Germinal center (tissue), 1 donor: Measurements from ENCODE around the gene RGS1.
"Not testable (repeated sequence)": the region's sequence is repeated elsewhere in the genome, so short reads cannot be mapped to it uniquely, and the experiment has no call there.

Experiments used
- DNase-seq: peaks from one replicate; pipeline ENCODE4 v3.0.0; 2012; ENCODE audit warnings: mixed read lengths, low spot score

Gene RGS1, protein sequence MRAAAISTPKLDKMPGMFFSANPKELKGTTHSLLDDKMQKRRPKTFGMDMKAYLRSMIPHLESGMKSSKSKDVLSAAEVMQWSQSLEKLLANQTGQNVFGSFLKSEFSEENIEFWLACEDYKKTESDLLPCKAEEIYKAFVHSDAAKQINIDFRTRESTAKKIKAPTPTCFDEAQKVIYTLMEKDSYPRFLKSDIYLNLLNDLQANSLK

DNA sequence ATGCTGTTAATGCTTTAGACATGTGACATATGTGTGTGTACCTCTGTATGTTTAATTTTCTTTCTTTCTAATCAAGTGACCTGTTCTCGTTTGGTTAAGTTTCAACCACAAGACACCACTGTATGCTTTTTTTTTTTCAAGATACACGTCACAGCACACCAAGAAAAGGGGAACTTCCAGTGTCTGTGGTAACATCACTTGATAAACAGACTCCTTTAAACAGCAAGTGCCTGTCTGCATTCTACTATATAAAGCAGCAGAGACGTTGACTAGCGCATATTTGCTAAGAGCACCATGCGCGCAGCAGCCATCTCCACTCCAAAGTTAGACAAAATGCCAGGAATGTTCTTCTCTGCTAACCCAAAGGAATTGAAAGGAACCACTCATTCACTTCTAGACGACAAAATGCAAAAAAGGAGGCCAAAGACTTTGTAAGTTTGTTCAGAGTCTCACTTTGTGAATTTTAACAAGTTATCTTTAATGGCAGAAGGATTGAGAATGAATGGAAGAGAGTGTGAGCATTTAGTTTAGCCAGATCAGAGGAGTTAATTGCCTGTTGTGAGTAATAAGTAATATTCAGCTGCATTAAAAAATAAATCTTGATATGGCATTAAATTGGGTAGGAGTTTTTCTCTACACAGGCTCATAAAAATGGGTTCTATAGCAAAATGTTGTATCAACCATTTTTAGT is at the start of gene RGS1:
RGS1 (plus strand) TSS at position 275 of the 691 bp plus-strand sequence; CDS start at position 295, 20 bp downstream.
- DNase-seq = peak; percentile 48

DNA sequence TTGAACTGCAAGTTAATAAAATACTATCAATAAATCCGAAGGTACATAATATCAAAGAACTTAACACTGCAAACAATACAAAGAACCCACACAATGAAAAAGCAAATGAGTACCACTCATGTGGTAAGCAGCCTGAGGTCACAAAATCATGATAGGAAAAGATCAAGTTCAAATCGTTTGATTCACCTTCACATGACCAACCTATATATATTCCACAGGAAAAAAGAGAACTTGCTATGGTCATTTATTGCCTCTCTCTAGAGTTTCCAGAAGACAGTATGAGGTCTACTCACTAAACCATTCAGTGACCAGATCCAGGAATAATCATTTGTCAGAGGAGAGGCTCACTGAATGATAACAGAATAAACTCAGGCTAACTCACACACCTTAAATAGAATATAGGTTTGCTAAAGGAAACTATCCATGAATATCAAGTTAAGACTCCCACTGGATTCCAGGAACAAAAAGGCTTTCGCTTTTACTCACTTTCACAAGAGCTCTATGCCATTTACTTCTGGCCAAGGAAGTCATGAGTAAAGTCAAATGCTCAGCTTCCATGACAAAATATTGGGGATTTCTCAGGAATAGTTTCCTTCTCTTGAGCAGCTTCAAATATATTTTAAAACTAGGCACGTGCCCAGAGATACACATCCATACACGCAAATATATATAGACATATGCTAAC is 48.3 kb upstream of the RGS1 start:
- DNase-seq = no peak

DNA sequence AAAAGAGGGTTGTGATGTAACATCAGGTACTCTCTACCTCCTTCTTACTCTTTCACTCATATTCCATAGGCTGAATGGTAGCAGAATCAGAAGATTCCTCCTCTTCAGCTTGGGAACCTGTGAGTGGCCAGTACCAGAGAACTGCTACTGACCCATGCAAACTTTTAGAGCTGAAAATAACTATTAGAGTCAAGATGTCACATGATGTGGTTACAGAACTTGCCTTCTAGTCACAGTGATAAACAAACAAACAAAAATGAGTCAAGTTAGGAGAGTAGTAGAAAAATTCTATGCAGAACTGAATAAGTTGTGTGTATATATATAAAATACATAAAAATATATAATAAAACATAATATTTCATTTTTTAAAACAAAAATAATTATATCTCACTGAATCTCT is 47.6 kb upstream of the RGS1 start:
- no peak for DNase-seq

DNA sequence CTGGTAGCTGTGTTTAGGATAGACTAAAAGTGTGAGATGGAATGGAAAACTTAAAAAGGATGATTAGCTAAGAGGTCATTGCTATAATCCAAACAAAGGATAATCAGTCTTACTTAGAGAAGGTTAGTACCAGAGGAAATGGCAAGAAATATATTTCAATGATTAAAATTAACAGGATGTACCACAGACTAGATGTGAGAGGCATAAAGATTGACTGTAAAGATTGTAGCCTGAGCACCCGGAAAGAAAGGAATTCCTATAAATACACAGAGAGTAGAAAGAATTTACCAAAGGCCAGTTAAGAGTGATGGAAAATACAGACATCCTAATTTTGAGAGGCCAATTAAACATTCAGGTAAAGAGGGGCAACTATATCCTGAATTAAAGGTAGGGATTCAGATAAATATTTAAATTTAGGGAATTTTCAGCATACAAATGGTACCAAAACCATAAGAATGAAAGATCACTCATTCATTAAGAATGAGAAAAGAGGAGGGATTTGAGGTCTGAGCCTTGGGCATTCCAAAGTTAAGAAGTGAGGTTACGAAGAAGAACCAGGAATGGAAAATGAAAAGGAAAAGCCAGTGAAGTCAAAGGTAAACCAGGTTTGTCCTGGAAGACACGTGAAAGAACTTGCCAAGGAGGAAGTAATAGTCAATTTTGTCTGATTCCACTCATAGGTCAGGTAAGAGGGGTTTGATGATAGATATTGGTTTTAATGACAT is 46.4 kb upstream of the RGS1 start:
- no peak for DNase-seq

DNA sequence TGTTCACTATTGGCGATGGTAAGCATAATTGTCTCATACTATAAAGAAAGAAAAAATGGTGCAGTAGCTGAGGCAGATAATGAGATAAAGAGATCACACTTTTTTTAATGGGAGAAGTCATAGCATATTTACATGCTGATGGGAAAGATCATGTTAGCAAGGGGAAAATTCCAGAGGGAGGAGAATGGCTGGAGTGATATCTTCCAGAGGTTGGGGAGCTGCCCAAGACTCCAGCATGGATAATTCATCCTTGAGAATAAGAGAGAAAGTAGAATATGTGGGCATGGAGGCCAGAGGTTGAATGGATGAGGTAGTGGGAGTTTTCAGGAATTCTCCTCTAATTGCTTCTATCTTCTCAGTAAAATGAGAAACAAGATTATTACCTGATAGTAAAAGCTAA is 45.8 kb upstream of the RGS1 start:
- DNase-seq = no peak

DNA sequence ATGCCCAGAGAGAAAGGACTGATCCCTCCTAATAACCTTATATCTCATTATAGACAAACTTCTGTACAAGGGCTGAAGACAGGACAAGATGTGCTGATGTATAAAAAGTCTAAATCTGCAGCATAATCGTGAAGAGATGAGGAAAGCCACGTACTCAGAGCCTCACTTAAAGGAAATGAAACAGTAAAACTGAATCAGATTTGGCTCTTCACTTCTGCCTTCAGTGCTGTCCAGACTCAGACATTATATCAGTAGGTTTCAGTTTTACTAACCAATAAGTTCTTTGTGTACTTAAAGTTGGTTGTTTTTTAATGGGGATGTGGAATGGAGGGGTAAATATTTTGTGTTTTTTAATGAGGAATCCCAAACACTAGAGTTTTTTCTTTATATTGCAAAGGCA is 45.3 kb upstream of the RGS1 start:
- DNase-seq = peak; percentile 15

DNA sequence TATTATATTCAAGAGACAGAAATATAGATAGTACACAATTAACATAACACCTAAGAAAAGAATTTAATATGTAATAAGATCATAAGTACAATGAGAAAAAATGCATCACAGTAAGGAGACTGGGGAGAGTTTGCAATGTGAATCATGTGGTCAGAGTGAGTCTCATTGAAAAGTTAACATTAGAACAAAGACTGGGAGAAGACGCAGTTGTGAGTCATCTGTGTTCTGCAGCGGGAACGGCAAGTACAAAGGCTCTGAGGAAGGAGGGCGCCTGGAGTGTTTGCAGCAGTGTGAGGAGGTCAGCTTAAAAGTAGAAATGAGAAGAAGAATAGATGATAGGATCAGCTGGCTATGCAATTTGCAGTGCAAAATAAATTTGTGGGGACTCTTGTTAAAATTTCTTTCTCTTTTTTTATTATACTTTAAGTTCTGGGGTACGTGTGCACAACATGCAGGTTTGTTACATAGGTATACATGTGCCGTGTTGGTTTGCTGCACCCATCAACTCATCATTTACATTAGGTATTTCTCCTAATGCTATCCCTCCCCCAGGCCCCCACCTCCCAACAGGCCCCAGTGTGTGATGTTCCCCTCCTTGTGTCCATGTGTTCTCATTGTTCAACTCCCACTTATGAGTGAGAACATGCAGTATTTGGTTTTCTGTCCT is 44.4 kb upstream of the RGS1 start:
- DNase-seq = not testable (repeated sequence)

DNA sequence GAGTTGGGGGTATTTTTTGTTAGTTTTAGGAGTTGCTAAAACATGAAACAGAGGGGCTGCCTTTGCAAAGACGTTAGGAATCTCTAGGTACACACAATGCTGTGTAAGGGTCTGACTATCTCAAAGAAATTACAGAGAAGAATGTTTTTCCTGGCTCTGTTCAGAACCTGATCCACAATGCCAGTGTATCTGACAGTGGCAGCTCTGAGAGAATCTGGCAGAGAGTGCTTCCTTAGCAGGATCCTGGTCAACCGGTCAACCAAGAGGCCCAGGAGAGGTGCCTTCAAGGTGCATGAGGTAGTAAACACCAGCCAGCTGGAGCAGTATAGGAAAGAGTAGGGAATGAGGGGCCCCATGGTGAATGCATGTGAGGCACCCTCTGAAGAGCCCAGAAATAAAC is 40.9 kb upstream of the RGS1 start:
- no peak for DNase-seq

DNA sequence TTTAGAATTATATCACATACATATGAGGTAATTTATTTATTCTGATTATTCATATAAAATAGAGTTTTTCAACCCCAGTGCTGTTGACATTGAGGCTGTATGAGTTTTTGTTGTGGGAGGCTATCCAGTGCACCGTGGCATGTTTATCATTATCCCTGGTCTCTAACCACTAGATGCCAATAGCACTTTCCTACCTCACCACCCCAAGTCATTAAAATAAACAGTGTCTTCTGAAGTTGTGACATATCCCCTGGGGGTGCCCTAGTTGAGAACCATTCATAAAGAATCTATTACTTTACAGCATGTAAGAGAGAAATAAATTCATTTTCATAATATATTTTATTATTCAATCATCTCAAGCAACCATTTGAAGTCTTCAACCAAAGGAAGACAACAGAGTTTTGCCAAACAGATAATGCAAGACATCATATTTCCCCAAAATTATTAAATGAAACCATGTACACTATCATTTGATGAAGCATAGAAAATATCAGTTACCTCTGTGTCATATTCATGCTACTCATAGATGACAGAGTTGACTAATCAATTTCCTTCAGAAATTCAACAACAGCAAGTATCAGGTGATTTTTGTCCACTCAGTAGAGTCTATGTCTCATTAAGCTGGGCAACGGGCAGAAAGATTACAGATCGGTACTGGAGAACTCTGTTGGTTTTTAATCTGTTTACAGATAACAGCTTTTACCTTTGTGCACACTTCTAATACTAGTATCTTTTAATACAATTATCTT is 39.5 kb upstream of the RGS1 start:
- DNase-seq = no peak

DNA sequence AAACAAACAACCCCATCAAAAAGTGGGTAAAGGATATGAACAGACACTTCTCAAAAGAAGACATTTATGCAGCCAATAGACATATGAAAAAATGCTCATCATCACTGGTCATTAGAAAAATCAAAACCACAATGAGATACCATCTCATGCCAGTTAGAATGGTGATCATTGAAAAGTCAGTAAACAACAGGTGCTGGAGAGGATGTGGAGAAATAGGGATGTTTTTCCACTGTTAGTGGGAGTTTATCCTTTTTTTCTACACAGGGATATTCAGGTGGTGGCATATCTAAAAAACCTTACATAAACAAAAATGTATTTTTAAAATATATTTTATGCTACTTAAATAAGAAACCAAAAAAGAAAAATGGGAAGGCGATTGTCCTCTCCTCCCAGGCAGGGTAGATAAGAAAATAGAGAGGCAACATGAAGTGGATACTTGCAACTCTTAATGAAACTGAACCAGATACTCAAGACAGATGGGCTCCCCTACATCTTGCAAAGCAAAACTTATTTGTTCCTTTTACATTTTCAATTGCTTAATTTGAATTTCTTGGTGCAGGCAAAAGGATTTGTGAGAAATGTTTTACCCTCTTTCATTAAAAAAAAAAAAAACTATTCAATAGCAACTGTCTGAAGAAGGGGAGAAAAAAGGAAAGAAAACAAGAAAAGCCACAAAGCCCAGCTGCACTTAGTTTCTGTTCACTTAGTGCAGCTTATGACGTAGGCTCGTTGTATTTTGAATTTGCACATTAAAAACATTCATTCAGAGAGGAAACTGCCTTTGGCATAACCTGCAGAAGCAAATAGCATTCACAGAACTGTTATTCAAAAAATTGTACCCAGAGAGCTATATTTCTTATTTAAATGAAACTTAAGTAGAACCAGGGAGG is 36.9 kb upstream of the RGS1 start:
- peak; percentile 59 for DNase-seq

DNA sequence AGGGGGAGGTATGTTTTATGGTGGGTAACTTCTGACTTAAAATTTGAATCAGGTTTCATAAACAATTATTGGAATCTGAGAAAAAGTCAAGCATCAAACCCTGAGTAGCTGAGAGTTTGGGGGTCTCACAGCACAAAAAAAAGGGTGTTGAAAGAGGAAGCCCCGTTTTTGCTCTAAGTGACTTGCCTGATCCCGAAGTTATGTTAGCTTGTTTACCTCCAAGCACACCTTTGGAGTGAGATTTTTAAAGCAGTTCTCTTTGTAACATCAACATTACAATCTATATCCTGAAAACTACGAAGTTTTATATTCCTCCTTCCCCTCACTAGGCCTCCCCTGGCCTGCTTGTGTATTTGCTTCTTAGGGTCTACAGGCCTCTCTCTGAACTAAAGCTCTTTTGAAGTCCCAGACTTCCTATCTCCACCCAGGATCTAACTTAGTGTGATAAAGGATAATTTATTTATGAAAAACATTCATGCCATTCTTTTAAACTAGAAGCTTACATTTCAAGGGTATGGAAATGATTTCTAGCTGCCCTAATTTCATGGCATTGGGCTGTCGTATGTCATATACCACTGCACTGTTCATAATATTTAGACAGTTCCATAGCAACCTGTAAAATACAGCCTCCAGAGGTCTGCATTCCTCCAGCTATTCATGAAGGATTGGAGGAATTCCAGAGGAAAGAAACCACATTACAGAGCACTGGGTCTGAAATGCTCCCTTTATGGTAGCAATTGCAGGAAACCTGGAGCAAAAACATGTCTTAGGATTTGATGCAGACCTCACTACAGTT is 36.1 kb upstream of the RGS1 start:
- DNase-seq = no peak

DNA sequence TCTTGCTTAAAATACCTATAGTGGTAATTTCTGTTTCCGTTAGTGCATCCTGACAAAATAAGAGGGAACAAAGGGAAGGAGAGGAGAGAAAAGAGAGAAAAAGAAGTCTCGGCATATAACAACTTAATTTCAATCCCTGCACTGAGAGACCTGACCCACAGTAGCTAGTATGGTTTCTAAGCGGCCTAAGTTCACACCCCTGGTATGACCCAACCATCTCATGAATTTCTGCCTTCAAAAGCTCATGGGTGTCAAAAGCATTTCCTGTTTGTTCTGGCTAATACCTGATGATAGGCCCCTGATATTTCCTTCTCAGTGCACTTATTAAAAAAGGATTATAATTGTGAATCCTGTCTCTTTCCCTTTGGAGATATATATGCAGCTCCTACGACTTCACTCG is 32.1 kb upstream of the RGS1 start:
- no peak for DNase-seq

DNA sequence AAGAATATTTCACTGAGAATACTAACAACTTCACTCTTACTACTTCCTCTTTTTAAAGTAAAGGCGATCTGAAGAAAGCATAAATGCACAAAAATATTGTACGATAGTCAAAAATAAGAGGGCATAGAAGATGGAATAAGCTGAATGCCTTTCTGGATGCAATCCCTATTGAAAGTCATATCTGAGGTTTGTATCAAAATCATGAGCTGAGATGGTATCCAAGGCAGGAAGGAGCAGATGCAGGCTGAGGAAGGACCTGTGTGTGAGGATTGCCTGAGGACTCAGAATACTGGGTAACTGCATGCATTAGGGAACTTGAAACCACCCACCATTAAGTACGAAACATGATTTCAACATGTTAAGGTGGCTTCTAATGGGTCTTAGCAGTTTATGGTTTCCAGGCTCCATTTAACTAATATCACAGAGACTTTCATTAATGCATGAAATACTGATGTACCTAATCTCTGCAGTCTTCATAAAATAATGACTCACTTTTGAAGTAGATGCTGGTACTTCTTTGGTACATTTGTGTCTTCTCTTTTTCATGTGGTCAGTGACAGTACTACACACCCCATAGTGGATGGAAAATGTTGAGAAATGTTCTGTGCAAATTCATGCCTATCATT is 29.6 kb upstream of the RGS1 start:
- peak; percentile 39 for DNase-seq

DNA sequence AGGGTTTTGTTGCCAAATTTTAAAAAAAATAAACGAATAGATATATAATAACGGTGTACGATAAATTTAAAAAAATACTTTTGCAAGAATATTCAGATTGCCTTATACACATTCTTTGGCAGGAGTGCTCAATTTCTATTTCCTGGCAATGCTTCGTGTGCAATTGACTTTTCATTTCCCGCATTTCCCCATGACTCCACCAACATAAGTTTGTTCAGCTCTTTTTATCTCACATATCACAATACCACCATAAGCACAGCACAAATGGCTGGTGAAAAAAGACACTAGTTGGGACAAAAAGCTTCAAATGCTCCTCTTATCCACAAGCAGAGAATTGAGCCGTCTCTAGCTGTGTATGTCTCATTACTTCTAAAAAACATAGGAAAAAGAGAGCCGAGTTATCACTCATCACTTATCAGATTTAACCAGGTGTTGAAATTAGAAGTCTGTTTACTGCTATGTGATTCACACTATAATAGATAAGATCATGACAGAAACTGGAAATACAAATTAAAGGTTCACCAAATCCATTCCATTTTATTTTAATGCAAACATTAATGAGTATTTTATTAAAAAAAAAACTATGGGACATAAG is 28.9 kb upstream of the RGS1 start:
- DNase-seq = no peak

DNA sequence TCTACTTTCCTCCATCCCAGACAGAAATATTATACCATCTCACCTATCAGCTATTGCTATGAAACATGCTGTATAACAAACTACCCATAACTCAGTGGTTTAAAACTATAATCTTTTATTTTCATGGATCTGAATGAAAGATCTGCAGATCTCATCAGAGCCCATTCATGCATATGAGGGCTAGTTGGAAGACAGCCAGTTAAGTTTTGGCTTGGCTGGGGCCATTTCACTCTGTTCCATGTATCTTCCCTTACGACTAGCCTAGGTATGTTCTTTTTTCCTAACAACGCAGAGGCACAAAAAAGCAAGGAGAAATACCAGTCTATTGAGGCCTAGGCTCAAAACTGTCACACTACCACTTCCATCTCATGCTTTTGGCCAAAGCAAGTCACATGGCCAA is 28.1 kb upstream of the RGS1 start:
- no peak for DNase-seq

DNA sequence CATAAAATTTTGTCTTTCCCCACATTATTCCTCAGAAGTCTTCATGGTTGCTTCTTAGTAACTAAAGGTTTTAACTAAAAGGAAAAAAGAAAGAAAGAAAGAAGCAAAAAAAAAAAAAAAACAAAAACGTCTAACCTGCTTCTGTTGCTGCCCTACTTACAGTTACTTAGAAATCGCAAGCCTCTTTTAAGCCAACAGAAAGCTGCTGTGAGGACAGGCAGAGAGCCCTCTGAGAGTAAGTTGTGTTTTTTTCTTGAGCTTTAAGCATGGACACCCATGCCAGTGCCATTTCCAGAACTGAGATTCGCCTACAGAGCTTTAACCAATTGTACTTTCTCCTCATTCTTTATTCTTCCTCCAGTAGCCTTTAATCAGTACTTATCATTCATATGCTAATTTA is 25.6 kb upstream of the RGS1 start:
- no peak for DNase-seq

DNA sequence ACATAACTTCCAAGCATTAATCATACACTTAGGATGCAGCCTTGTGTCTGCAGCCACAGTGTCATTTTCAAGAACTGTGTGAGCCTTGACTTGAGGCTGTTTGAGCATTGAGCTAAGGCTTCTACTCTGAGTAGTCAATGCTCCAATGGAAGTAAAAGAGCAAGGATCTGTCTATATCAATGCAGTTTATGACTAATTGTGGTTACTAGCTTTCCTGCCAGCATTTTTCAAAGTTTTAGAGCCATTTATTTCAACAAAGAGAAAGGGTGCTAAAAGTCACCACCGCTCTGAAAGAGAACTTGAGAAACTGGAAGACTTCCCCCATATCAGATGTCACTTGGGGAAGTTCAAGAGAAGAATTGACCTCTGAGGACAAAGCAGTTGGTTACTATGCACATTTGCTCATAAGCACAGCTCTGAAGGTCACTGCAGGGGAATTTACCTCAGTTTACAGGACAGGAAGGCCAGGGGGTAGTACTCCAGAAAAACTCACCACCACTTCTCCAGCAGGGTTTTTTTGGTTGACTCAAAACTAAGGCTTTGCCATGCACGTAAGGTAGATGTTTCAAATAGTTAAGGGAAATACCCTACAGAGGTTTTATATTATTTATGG is 24.5 kb upstream of the RGS1 start:
- DNase-seq = no peak

DNA sequence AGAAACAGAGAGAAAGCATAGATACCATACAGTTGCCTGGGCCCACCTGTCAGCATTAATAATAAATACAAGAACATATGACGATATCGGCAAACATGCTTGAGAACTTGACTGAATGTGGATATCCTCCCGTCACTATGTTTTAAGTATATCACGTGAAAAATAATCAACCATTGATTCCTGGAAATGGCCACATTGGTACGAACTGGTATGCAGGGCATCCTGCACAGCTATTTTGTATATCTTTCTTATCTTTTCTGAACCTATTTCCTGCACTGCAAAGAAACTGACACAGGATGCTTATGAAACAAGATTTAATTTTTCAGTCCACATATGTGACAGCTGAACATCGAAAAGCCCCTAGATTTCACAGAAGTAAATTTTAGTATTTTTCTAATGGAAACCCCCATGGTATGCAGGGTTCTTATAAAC is 22.8 kb upstream of the RGS1 start:
- DNase-seq = no peak
